ENCODE data around the gene ACTN3. TPM values are rescaled to one million over a fixed set of nuclear protein-coding genes. Genes with fewer than 3 reads are reported as not detected.

ACTN3 gene
- total RNA-seq, 1 experiment from 2014 or later = not detected

DNA sequence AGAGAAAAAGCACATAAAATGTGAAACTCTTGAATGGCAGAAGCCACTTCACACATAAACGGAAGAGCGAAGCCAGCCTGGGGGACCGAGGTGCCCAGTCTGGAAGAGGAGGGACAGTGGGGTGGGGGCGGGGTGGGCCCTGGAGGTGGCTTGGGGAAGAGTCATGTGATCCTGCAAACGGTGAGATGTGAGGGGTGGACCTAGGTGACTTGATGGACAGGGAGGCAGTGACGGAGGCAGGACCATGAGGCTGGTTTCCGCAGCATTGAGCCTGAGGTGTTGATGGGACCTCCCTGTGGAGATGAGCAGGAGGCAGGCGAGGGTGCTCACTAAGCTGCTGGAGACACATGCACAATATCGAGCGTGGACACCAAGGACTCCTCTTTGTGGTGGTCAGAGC is 17.6 kb upstream of the ACTN3 start:
- Histone ChIP-seq H3K4me3 (ENCODE audit: low read depth, low read length) (no peak overlapping the region), H3K27me3 (replicated peaks; ENCODE audit: control insufficient read depth, insufficient read depth, low read length) (no peaks in the 10 kb centered on the region), H3K4me1 (no peaks in the 10 kb centered on the region), H3K9me3 (no peaks in the 10 kb centered on the region; the same call in 1 of the 2 replicates), H3K36me3 (ENCODE audit: control insufficient read depth, insufficient read depth, low read length) (no peaks in the 10 kb centered on the region)
- no peak for TF ChIP-seq CTCF (IDR thresholded peaks at IDR 0.05; ENCODE audit: insufficient read depth in 1 of 2, low read depth in 1 of 2, low read length in 1 of 2, severe bottlenecking in 1 of 2, unreplicated experiment in 1 of 2)
- no peaks in the 10 kb centered on the region for H3K4me1 Mint-ChIP-seq (ENCODE audit: low read depth, unreplicated experiment)
- H3K9me3 Mint-ChIP-seq (ENCODE audit: unreplicated experiment) = no peaks in the 10 kb centered on the region
- no peak overlapping the region for H3K4me3 Mint-ChIP-seq (ENCODE audit: unreplicated experiment)
- no TSS peak for BruUV-seq (replicated peaks)
- POLR2A ChIA-PET = no interaction called here
- no peak for DNase-seq
- H3K27ac Mint-ChIP-seq (ENCODE audit: unreplicated experiment) = no peak overlapping the region
- H3K27me3 Mint-ChIP-seq (ENCODE audit: insufficient read depth, unreplicated experiment) = no peaks in the 10 kb centered on the region
- CTCF ChIA-PET = interaction anchor here (0.5 kb wide), 1 partner anchor 32 kb away, joined by 3 read pairs; no protein-coding TSS in a partner anchor
- intact Hi-C loops (cut with micrococcal nuclease; ENCODE audit: unreplicated experiment) = no loop called here
- H3K36me3 Mint-ChIP-seq (ENCODE audit: insufficient read depth, unreplicated experiment) = peaks cover 5% of the 10 kb centered on the region

DNA sequence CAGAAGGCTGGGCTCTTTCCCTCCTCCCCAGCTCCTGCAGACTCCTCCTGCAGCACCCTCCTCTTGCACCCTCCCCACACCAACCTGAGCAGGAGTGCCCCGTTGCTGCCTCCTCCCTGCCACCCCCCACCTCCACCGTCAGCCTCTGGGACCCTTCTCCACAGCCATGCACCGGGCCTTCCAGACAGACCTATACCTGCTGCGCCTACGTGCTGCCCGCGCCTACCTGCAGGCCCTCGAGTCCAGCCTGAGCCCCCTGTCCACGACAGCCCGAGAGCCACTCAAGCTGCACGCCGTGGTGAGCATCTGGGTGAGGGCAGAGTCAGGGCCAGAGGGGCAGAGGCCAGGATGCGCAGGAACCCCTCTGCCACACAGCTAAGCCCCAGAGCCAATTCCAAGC is 17.0 kb upstream of the ACTN3 start:
- TF ChIP-seq CTCF (IDR thresholded peaks at IDR 0.05; ENCODE audit: insufficient read depth in 1 of 2, low read depth in 1 of 2, low read length in 1 of 2, severe bottlenecking in 1 of 2, unreplicated experiment in 1 of 2) = no peak
- Histone ChIP-seq H3K4me1 (no peaks in the 10 kb centered on the region), H3K4me3 (ENCODE audit: low read depth, low read length) (no peak overlapping the region), H3K27me3 (replicated peaks; ENCODE audit: control insufficient read depth, insufficient read depth, low read length) (no peaks in the 10 kb centered on the region), H3K9me3 (no peaks in the 10 kb centered on the region; the same call in 1 of the 2 replicates), H3K36me3 (ENCODE audit: control insufficient read depth, insufficient read depth, low read length) (no peaks in the 10 kb centered on the region)
- POLR2A ChIA-PET = no interaction called here
- Mint-ChIP-seq H3K9me3 (ENCODE audit: unreplicated experiment) (no peaks in the 10 kb centered on the region), H3K27ac (ENCODE audit: unreplicated experiment) (no peak overlapping the region), H3K4me1 (ENCODE audit: low read depth, unreplicated experiment) (no peaks in the 10 kb centered on the region), H3K36me3 (ENCODE audit: insufficient read depth, unreplicated experiment) (peaks cover 5% of the 10 kb centered on the region), H3K4me3 (ENCODE audit: unreplicated experiment) (no peak overlapping the region), H3K27me3 (ENCODE audit: insufficient read depth, unreplicated experiment) (no peaks in the 10 kb centered on the region)
- no peak for DNase-seq
- intact Hi-C loops (cut with micrococcal nuclease; ENCODE audit: unreplicated experiment) = no loop called here
- CTCF ChIA-PET = no interaction called here
- BruUV-seq (replicated peaks) = no TSS peak

GRCh38 chr11:66530927-66531709 is 15.6 kb upstream of the ACTN3 start:
- CTCF ChIA-PET = no interaction called here
- Histone ChIP-seq H3K9me3 (no peaks in the 10 kb centered on the region; the same call in 1 of the 2 replicates), H3K36me3 (ENCODE audit: control insufficient read depth, insufficient read depth, low read length) (no peaks in the 10 kb centered on the region), H3K4me1 (no peaks in the 10 kb centered on the region), H3K4me3 (ENCODE audit: low read depth, low read length) (no peak overlapping the region), H3K27me3 (replicated peaks; ENCODE audit: control insufficient read depth, insufficient read depth, low read length) (no peaks in the 10 kb centered on the region)
- POLR2A ChIA-PET = no interaction called here
- Mint-ChIP-seq H3K9me3 (ENCODE audit: unreplicated experiment) (no peaks in the 10 kb centered on the region), H3K4me1 (ENCODE audit: low read depth, unreplicated experiment) (no peaks in the 10 kb centered on the region), H3K27ac (ENCODE audit: unreplicated experiment) (no peak overlapping the region), H3K4me3 (ENCODE audit: unreplicated experiment) (no peak overlapping the region), H3K27me3 (ENCODE audit: insufficient read depth, unreplicated experiment) (no peaks in the 10 kb centered on the region), H3K36me3 (ENCODE audit: insufficient read depth, unreplicated experiment) (peaks cover 5% of the 10 kb centered on the region)
- TF ChIP-seq CTCF (IDR thresholded peaks at IDR 0.05; ENCODE audit: insufficient read depth in 1 of 2, low read depth in 1 of 2, low read length in 1 of 2, severe bottlenecking in 1 of 2, unreplicated experiment in 1 of 2) = no peak
- intact Hi-C loops (cut with micrococcal nuclease; ENCODE audit: unreplicated experiment) = no loop called here
- BruUV-seq (replicated peaks) = no TSS peak
- DNase-seq = no peak
